Measurements from ENCODE around the gene UBXN11.

DNA sequence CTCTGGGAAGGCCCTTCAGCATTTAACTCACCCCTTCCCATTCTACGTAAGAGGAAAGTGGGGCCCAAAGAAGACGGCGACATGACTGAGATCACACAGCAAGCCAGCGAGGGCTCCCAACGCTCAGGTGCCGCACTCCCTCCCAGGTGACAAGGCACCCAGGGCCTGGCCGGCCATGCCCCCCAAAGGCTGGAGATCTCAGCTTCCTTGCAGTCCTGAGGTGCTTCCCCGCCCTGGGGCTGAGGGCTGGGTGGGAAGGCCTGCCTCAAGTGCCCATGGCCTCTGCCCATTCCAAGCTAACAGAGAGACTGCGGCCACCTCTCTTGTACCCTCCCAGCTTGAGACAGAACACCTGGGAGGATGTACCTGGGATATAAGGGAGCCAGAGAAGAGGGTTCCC, 48.5 kb upstream of the UBXN11 start:
- TF ChIP-seq, protein P1, sequence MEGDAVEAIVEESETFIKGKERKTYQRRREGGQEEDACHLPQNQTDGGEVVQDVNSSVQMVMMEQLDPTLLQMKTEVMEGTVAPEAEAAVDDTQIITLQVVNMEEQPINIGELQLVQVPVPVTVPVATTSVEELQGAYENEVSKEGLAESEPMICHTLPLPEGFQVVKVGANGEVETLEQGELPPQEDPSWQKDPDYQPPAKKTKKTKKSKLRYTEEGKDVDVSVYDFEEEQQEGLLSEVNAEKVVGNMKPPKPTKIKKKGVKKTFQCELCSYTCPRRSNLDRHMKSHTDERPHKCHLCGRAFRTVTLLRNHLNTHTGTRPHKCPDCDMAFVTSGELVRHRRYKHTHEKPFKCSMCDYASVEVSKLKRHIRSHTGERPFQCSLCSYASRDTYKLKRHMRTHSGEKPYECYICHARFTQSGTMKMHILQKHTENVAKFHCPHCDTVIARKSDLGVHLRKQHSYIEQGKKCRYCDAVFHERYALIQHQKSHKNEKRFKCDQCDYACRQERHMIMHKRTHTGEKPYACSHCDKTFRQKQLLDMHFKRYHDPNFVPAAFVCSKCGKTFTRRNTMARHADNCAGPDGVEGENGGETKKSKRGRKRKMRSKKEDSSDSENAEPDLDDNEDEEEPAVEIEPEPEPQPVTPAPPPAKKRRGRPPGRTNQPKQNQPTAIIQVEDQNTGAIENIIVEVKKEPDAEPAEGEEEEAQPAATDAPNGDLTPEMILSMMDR (IDR thresholded peaks at IDR 0.05; ENCODE audit: poor library complexity, severe bottlenecking) = no peak
- TF ChIP-seq EZH2 (IDR thresholded peaks at IDR 0.05; ENCODE audit: borderline replicate concordance, insufficient read depth, low read length, poor library complexity, severe bottlenecking) (no peak), EP300 (conservative IDR thresholded peaks at IDR 0.05; ENCODE audit: poor library complexity, severe bottlenecking) (no peak), SMC3 (conservative IDR thresholded peaks at IDR 0.05; ENCODE audit: poor library complexity) (no peak), POLR2AphosphoS5 (IDR thresholded peaks at IDR 0.05) (no peak), RAD21 (conservative IDR thresholded peaks at IDR 0.05) (no peak), MXI1 (conservative IDR thresholded peaks at IDR 0.05; ENCODE audit: poor library complexity, severe bottlenecking) (no peak)
- TF ChIP-seq, protein P2, sequence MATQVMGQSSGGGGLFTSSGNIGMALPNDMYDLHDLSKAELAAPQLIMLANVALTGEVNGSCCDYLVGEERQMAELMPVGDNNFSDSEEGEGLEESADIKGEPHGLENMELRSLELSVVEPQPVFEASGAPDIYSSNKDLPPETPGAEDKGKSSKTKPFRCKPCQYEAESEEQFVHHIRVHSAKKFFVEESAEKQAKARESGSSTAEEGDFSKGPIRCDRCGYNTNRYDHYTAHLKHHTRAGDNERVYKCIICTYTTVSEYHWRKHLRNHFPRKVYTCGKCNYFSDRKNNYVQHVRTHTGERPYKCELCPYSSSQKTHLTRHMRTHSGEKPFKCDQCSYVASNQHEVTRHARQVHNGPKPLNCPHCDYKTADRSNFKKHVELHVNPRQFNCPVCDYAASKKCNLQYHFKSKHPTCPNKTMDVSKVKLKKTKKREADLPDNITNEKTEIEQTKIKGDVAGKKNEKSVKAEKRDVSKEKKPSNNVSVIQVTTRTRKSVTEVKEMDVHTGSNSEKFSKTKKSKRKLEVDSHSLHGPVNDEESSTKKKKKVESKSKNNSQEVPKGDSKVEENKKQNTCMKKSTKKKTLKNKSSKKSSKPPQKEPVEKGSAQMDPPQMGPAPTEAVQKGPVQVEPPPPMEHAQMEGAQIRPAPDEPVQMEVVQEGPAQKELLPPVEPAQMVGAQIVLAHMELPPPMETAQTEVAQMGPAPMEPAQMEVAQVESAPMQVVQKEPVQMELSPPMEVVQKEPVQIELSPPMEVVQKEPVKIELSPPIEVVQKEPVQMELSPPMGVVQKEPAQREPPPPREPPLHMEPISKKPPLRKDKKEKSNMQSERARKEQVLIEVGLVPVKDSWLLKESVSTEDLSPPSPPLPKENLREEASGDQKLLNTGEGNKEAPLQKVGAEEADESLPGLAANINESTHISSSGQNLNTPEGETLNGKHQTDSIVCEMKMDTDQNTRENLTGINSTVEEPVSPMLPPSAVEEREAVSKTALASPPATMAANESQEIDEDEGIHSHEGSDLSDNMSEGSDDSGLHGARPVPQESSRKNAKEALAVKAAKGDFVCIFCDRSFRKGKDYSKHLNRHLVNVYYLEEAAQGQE (IDR thresholded peaks at IDR 0.05; ENCODE audit: borderline replicate concordance) = no peak

Data from neural cell (in vitro differentiated cells).